Stimulated activated CD4-positive, alpha-beta T cell treated with anti-CD3 and anti-CD28 coated beads, Interleukin-4, amount 100 ng/mL, for 24 hours (primary cell): Measurements from ENCODE around the gene PPP2R3B.

Source experiments
- DNase-seq: peaks from one replicate; pipeline ENCODE4 v3.0.0-alpha.2; 2020

PPP2R3B gene

DNA sequence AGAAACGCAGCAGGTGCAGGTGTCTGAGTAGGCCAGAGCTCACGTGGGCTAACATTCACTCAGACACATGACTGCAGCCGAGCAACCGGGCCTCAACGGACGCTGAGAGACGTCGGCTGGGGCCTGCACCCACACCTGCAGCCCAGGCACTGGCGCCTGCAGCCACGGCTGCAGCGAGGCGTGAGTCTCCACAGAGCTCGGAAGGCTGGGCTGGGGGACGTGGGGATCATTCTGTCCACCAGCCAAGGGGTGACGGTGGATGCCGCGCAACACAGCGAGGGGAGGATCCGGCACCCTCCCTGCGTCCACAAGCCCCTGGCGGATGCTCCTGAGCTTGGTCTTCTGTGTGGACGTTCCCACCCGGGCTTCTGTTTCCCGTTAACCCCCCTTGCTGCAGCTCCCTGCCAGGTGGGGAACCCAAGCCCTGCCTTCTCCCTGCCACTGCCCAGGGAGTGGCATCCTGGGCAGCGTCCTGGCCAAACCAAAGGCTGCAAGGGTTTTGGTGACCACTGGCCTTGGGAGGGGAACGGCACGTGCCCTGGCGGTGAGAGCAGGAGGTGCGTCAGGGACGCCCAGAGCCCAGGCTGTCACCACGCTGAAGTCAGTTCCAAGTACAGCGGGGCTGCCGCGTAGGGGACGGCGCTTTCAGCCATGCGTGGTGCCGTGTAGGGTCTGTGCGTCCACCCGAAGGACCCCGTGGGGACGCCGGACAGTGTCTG is 16.3 kb downstream of the PPP2R3B start:
- DNase-seq, result no peak

DNA sequence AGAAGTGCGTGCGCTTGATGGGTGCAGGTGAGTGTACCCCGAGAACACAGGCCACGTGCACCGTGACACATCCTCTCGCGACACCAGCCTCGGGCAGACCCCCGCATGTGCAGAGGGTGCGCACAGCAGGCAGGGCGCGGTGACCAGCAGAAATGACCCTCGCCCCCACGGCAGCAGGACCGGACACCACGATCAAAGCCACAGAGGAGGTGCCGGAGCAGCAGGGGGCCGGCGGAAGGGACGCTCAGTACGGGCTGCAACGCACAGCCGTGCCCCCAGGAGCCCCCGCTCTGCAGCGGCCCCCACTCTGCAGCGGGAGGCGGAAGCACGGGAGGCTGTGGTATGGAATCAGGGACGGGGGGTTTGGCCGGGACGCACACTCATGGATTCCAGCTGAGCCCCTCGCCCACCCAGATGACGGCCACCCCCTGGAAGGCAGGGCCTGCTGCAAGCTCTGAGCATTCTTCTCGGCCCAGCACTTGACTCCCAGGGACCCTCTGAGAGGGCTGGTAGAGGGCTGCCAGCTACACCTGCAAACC is 17.1 kb downstream of the PPP2R3B start:
- no peak for DNase-seq

DNA sequence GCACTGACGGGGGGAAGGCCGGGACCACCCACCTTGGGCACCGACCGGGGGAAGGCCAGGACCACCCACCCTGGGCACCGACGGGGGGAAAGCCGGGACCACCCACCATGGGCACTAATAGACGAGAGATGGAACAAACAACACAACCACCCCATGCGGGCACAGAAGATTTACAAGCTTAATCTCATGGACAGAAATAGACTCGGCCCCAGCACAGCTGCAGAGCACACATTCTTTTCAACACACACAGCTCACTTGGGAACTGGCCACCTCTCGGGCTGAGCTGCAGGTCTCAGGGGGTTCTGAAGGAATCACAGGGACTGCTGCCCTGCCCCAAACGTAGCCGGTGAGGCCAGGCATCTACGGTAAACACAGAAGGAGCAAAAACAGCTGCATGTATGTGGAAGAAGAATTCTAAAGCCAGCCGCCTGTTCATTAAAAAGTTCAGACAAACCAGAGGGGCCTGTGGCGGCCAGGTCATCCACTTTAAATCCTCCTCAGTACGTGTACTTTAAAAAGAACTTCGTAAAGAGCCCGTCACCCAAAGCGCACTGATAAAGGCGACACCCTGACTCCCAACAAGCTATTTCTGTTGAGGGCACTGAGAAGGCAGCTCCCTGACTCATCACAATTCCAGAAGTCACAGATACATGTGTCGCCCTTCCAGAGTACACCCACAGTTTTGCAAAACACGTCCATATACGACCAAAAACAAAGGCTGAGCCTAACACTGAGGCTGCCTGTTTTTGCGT is 17.7 kb downstream of the PPP2R3B start:
- DNase-seq, result no peak

DNA sequence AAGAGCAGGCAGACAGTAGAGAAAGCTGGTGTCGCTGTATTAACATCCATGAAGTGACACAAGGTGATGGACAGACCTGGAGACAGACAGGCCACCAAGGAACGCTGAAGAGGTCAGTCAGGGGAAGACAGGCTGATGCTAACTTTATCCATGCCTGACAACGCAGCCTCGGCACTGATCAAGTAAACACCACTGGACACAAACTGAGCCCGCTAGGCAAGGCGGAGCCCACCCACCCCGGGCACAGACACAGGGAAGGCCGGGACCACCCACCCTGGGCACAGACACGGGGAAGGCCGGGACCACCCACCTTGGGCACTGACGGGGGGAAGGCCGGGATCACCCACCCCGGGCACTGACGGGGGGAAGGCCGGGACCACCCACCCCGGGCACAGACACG is 18.8 kb downstream of the PPP2R3B start:
- DNase-seq, result no peak

DNA sequence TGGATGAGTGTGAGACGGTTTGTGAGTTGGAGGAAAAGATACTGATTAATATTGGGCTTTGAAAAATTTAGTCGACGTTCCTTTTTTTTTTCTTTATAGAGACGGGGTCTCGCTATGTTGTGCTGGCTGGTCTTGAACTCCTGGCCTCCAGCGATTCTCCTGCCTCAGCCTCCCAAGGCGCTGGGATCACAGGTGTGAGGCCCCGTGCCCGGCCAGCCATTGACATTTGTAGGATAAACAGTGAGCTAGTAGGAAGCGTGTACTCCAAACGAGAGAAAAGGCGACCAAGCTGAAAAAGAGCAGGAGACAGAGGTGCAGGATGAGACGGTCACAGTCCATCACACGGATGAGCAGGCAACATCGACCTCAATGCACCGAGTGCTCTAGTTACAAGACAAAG is 19.4 kb downstream of the PPP2R3B start:
- no peak for DNase-seq

DNA sequence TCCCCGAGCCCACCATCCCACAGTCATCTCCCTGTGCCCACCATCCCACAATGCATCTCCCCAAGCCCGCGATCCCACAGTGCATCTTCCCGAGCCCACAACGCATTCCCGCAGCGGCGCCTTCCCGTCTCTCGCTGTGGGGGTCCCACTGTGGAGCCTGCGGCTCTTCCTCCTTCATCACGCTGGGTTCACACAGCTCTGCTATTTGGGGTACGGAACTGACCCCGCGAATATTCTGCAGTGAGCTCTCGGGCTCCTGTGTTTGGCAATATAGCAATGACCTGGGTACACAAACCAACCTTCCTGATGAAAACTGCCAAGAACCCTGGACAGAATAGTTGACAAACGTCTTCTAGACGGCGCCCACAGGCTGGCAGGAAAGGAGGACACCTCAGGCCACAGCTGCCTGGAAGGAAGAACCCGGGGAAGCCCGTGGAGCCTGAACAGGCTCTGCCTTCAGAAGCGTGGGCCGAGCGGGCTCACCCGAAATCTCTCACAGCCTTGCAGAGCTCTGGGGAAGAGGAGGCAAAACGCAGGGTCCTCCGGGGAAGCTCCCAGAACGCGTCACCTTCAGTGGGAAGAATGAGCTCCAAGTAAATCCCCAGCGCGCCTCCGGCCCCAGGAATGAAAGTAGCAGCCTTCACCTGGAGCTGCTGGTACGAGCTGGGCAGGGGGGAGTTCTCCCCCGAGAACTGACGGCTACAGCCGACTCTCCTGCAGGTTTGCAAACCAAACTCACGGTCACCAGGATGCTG is 22.9 kb downstream of the PPP2R3B start:
- no peak for DNase-seq

DNA sequence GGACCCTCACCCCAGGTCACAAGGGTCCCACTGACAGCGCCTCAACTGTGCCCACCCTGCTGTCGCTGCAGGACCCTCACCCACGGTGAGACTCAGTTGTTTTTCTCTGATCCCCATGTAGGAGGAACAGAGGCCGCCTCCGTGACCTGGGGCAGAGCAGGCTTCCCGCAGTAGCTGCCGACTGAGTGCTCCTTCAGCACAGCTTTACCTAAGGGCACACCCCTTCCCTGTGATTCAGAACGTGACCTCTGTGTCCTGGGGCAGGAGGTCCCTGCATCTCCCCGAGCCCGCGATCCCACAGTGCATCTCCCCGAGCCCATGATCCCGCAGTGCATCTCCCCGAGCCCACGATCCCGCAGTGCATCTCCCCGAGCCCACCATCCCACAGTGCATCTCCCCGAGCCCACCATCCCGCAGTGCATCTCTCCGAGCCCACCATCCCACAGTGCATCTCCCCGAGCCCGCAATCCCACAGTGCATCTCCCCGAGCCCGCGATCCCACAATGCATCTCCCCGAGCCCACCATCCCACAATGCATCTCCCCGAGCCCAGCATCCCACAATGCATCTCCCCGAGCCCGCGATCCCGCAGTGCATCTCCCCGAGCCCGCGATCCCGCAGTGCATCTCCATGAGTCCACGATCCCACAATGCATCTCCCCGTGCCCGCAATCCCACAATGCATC is 23.6 kb downstream of the PPP2R3B start:
- no peak for DNase-seq

DNA sequence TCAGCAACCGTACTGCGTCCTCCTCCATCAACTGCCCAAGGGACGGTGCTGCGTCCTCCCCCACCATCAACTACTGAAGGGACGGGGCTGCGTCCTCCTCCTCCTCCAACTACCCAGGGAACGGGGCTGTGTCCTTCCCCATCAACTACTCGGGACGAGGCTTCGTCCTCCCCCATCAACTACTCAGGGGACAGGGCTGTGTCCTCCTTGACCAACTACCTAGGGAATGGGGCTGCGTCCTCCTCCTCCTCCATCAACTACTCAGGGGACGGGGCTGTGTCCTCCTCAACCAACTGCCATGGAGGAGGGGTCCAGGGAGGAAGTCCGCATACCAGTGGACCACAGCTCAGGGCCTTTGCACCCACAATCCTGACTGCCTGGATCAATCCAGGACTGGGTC is 24.4 kb downstream of the PPP2R3B start:
- no peak for DNase-seq

DNA sequence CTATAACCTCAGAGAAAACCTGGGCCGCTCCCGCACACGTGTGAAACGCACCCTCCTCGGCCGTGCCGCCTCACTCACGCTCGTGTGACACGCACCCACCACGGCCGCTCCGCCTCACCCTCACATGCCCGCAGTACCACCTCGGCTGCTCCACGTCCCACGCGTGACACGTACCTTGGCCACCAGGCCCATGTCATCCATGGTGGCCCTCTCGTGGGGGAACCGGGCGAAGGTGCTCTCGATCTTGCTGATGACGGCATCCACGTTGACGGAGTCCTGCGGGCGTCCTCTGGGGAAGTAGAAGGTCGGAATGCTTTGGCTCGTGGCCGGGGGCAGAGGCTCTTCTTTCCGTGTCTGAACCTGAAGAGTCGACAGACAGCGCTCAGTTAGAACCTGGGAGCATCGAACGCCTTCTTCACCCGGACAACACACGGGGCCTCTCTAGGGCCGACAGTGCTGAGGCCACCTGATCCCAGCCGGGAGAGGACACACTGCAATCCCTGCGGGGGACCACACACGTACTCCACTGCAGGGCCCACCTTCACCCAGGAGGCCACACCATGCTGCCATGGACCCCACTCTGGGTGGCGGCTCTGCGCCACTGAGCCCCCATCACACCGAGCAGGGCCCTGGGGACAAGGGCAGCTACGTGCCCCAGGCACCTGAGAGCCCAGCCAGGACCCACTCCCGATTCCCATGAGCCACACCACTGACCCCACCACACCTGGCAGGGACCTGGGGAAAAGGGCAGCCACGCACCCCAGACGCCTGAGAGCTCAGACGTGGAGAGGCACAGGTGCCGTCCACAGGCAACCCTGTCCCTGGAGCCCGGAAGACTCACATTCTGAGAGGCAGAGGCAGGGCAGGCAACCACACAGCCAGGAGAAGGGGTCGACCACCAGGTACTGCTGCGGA is 25.2 kb downstream of the PPP2R3B start:
- no peak for DNase-seq

DNA sequence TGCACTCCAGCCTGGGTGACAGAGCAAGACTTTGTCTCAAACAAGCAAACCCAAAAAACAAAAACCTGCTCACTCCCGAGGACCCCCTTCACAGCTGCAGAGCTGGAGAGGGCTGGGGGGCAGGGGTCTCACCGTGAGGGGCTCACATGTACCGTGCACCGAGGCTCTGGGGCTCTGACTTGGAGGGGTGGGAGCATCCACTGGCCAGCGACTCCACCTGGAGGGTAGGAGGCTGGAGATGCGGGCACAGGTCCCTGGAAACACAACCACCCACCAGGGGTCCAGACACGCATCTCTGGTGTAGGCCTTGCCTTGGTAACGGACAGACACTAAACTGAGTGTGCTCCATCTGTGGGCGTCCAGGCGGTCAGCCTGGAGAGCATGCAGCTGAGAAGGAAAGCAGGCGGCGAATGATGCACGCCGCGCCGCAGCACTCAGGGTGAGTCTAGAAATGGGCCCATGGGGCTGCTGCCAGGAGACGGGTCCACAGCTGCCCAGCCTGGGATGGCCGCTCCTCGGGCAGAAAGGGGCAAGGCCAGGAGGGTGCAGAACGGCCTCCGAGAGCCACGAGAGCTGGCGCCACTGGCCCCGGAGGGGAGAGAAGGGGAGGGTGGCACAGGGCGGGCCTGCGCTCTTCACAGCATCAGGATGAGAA is 26.1 kb downstream of the PPP2R3B start:
- no peak for DNase-seq

DNA sequence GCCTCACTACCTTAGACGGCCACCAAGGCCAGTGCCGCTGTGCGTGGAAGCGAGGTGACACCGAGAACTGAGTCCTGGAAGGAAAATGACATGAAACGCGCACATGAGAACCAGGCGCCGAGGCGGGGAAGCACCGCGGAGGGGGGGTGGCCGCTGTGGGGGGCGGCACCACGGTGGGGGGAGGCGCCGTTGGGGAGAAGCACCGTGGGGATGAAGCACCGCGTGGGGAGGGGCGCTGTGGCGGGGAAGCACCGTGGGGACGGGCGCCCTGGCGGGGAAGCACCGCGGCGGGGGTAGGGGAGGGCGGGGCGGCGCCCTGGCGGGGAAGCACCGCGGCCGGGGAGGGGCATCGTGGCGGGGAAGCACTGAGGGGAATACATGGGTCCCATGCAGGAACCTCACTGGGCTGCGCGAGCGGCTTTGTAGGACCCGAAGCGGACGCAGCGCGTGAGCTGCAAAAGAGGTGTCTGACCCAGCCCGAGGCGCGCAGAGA is 28.0 kb downstream of the PPP2R3B start:
- no peak for DNase-seq

DNA sequence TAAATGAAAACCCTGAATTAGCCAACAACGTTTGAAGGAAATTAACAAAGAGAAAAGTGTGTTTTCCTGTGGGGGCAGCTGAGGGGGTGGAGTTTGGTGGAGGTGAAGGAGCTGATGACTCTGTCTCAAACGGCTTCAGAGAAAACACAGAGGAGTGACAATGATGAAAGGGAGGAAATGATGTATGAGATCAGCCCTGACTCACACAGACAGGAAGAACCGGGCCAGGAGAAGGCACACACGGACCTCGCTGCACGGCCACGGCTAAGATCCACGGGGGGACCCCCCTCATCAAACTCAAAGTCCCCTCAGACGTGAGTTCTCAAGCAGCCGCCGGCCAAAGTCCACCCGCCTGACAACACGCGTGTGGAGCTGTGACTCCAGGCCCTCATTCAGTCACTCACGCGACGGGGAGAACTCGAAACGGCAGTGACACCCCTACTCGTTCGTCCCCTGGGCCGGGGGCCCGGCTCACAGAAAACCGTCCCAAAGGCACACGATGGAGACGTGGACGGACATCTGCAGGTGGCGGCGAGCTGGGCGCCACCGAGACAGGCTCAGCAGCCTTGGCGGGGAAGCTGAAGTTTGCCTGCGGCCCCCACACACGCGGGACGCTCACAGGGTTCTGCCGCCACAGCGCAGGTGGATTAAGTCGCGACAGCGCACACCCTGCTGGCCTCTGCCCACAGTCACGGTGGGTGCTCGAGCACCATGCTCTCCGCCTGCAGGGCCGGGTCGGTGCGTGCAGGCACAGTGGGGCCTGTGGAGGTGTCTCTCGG is 28.8 kb downstream of the PPP2R3B start:
- peak; percentile 46 for DNase-seq

DNA sequence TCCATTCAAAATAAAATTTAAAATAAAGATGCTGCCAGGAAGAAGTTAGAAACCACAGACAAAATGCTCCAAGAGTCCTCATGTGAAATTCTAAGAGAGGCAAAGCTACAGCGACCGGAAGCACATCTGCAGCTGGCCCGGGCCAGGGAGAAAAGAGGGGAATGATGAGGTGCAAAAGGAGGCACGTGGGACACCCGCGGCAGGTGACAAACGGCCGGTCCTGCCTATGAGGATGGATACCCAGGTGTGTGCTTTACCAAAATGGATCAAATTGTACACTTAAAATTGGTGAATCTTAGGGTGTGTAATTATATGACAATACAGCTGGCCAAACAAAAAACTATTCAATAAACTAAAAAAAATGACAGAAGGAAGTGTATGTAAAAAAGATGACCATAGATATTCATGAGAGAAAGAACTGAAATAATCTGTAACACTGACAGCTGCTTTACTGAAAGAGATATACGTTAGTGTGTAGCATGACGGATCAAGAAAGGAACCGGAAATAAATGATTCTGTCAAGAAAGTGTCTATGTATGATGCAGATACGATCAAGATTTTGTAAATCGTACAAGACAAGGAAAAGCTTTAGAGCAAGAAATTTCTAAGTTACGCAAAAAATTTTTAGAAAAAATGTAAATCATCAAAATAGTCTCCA is 29.5 kb downstream of the PPP2R3B start:
- no peak for DNase-seq

DNA sequence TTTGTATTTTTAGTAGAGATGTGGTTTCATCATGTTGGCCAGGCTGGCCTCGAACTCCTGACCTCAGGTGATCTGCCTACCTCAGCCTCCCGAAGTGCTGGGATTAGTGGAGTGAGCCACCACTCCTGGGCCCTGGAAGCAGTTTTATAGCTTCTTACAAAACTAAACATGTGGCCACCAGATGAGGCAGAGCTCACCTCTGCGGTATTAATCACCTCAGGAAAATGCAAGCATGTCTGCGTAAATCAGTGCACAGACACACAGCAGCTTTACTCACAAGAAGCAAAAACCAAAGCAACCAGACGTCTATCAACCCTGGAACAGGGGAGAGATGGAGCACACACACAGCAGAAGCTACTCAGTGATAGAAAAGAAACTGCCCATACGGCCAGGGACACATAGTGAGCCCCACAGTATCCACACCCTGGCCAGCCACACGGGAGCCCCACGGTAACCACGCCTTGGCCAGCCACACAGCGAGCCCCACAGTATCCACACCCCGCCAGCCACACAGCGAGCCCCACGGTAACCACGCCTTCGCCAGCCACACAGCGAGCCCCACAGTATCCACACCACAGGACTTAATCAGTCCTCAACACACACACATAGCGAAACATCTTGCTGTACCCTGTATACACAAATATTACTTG is 30.2 kb downstream of the PPP2R3B start:
- DNase-seq, result no peak

DNA sequence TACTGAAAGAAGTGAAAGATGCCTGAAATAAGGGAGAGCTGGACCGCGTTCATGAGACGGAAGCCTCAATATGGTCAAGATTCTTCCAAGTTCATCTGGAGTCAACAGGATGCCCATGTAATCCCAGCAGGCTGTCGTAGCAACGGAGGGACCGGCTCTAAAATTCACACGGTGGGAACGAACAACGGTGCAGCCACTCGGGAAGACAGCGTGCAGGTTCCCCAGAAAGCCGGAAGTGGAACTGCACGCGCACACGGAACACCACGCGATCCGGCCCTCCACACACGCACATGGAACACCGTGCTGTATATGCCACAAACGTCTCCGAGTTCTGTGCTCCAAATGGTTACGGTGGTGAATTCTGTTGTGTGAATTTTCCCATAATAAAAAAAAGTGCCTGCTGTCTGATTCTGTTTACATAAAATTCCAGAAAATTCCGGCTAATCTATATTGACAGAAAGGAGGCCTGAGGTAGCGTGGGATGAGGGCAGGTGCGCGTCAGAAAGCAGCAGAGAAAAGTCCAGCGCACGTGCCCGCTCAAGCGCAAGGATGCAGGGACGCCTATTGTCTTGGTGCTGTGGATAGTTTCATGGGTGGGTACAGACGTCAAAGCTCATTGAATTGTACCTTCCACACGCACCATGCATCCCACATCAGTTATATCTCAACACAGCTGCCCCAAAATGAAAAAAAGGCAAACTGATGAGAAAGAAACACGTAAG is 31.2 kb downstream of the PPP2R3B start:
- no peak for DNase-seq

DNA sequence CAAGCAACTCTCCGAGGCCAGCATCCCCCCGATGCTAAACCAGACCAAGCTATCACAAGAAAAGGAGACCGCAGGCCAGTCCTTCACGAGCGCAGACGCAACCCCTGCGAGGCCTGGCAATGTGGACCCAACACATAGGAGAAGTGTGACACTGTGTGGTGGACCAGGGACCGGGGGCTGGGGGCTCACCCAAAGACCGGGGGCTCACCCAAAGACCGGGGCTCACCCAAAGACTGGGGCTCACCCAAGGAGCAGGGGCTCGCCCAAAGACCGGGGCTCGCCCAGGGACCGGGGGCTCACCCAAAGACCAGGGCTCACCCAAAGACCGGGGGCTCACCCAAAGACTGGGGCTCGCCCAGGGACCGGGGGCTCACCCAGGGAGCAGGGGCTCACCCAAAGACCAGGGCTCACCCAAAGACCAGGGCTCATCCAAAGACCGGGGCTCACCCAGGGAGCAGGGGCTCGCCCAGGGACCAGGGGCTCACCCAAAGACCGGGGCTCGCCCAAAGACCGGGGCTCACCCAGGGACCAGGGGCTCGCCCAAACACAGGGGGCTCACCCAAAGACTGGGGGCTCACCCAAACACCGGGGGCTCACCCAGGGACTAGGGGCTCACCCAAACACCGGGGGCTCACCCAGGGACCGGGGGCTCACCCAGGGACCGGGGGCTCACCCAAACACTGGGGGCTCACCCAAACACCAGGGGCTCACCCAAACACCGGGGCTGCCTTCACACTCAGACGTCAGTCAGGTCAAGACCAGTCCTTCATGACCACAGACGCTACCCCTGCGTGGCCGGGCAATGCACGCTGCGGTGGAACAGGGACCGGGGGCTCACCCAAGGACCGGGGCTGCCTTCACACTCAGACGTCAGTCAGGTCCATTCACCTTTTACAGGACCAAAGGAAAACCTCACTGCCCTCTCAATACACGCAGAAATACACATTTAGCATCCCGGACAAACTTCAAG is 32.9 kb downstream of the PPP2R3B start:
- no peak for DNase-seq
